NK-92 (cell line): ENCODE measurements around the gene ADAM12.
"Not testable (repeated sequence)": the region's sequence is repeated elsewhere in the genome, so short reads cannot be mapped to it uniquely, and the experiment has no call there.

ENCODE experiments used
- DNase-seq: peaks from one replicate; lab custom pipeline; 2025; ENCODE audit not compliant: unreplicated experiment; lab: John Stamatoyannopoulos, UW

ADAM12 gene

DNA sequence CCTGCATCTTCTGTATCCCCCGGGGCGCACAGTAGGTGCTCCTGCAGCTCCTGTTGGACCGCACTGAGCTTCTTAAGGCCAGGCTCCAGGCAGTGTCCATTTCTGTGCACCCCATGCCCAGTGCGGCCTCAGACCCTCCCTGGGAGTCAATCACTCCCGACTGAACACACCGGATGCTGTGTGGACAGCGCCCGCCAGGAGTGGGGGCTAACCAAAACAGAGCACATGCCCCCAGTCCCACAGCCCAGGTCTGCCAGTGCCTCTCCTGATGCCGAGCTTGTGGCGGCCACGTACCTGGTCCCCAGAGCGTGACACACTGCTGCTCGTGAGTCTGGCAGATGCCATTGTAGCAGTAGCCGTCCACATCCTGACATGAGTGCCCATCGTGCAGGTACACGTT is 323.8 kb downstream of the ADAM12 start:
- no peak for DNase-seq

DNA sequence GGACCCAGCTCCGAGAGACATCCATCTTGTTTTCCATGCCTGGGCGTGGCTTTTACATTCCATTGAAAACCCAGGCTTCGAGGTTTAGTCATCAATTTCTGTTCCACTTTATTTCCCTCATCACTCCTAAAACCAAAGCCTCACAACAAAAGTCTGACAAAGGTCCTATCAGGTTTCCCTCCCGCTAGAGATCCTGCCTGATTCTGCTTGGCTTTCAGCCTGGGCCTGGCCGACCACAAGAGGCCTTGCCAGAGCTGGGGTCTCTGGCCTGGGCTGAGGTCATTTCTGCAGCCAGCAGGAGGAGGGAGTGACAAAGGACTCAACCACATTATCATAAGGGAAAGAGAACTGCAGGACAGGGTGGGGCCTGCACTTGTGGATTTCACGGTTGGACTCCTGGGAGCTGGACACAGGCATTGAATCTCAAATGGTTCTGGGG is 324.9 kb downstream of the ADAM12 start:
- no peak for DNase-seq

- no peak for DNase-seq
These were observed 325.9 kb downstream of the ADAM12 start for GRCh38 chr10:126062131-126063032.

DNA sequence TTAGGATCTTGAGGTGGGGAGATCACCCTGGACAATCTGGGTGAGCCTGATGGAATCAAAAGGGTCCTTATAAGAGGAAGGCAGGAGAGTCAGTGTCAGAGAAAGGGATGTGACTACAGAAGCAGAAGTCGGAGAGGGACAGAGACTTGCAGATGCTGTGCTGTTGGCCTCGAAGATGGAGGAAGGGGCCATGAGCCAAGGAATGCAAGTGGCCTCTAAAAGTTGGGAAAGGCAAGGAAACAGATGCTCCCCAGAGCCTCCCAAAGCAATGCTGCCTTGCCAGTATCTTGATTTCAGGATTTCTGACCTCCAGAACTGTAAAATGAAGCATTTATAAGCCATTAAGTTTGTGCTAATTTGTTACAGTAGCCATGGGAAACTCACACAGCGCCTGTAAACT is 326.8 kb downstream of the ADAM12 start:
- DNase-seq = no peak

DNA sequence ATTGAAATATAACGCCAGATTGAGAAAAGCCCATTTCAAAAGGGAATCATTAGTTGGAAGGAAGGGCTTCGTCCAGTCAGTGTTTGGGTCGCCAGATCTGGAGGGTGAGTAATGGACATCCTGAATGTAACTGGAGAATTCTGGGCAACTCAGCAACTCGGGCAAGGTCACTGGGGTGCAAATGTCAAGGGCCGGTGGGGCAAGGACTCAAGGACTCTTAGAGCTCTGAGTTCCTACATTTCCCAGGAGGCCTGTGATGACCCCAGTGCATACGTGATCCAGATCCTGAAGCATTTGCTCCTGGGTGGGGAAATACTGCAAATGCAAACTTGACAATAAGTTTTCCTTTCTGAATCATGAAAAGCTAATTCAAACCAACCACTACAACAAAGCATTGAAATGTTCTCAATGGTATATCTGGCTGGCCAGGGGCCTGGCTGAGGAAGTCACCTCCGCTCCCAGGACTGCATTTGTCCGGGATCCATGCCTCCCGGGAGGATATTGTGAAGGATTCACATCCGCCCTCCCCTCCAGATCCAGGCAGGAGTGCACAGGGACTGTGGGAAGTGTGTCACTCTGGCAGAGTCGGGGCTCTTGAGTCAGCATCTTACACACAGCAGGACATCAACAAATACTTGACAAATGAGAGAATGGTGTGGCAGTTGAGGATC is 327.9 kb downstream of the ADAM12 start:
- DNase-seq = no peak

- DNase-seq = no peak
These were observed 329.0 kb downstream of the ADAM12 start for GRCh38 chr10:126059076-126059826.

GRCh38 chr10:126058507-126058906 is 329.8 kb downstream of the ADAM12 start:
- no peak for DNase-seq

GRCh38 chr10:126058104-126058503 is 330.2 kb downstream of the ADAM12 start:
- DNase-seq = no peak

DNA sequence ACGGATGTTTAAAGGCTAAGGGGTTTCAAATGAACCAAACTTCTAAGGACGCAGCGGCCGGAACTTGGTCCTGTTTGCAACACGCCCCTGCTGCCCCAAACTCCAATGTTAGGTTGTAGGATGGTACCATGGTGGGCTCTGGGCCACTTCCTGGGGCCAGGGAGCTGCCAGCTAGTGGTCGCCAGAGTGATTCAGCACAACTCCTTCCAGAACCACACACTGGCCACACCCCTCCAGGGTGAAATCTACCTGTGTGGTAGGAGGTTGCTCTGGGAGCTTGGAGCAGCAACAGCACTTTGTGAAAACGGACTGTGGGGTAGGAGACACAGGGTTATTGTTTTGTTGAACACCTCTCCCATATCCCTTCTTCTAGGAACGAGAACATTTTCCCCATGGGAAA is 330.8 kb downstream of the ADAM12 start:
- no peak for DNase-seq

DNA sequence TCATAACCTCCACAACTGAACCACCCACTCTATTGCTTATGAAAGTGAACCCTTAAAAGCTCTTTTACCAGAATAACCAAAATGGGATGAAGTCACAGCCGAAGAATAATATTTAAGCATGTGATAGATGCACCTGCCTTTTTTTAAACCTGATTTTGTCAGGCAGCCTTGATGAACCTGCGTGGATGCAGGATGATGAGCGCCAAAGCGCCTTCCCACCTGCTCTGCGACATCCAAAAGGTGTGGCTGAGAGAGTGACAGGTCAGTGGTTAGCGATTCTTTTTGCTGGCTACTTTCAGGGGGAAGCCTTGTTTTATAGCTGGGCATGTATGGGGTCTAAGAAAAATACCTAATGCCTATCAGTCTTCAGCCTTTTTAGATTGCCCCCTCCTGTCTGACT is 334.1 kb downstream of the ADAM12 start:
- DNase-seq = no peak

DNA sequence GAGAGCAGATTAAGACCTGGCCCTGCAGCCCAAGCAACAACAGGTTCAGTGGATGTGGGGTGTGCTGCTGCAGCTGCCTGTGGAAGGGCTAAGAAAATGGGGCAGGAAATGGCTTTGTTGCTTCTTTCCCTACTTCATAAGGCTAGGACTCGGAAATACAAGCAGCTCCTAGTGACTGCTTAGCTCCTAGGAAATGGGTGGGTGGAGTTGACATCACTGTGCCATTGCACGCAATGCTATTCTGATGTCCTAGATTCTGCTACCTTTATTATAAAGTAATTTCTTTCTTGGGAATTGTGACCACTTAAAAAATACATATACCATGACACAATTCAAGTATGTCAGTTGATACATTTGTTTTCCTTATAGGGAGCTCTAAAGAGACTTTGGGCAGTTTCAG is 336.1 kb downstream of the ADAM12 start:
- no peak for DNase-seq

DNA sequence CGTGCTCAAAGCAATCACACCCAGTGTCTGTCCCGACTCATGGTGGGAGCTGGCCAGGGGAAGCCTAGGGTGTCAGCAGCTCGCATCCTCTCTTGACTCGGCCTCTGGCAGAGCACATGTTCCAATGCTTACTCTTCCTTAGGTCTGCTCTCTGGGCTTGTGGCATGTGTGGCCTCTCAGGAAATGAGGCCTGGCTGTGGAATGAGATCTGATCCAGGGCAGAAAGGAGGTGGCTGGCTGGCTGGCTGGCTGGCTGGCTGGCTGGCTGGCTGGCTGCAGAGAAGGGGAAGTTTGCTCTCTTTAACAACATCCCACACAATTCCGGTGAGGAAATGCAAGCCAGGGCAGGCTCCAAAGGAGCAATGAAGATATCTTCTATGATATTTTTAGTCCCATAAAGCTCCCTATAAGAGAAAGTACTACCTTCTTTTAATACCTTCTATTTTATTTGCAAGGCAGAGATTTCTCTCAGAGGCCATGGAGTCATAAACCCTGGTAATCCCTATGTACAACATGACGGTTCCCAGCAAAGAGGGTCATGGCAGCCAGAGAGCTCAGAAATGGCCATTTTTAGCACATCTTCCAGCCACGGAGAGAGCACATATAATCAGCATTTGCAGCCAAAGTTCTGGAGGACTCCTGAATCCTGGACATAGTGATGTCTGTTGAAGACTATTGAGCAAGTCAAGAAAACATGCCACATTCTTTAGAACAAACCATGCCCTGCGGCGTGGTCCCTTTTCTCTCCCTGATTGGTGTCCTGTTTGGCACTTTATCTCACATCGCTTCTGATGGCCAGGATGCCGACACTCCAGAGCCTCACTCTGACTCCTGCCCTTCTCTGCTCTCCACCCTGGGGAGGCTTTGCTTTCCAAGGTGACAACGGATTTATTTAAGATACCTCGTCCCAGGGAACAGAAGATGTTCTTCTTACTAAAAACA is 338.2 kb downstream of the ADAM12 start:
- DNase-seq = no peak

- DNase-seq = not testable (repeated sequence)
These were observed 340.5 kb downstream of the ADAM12 start for GRCh38 chr10:126047749-126048148.

GRCh38 chr10:126046831-126047230 is 341.4 kb downstream of the ADAM12 start:
- DNase-seq = no peak

GRCh38 chr10:126045861-126046260 is 342.4 kb downstream of the ADAM12 start:
- no peak for DNase-seq

- DNase-seq = no peak
These were observed 344.9 kb downstream of the ADAM12 start for GRCh38 chr10:126043389-126043788.

DNA sequence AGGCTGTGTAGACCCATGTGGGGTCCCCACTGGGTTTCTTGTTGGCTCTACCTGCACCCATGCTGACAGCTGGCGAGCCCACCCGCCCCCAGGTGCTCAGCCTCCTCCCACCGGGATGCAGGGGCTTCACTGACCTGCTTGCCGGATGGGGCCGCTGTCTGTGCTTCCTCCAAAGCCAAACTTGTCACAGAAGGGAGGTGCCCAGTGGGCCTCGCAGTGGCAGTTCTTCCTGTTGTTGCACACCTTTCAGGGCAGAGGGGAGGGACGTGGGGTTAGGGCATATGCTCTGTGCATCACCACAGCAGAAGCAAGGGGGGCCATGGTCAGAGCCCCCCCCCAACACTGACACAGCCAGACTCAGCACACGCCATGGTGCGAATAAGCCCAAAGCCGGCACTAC is 345.4 kb downstream of the ADAM12 start:
- no peak for DNase-seq

DNA sequence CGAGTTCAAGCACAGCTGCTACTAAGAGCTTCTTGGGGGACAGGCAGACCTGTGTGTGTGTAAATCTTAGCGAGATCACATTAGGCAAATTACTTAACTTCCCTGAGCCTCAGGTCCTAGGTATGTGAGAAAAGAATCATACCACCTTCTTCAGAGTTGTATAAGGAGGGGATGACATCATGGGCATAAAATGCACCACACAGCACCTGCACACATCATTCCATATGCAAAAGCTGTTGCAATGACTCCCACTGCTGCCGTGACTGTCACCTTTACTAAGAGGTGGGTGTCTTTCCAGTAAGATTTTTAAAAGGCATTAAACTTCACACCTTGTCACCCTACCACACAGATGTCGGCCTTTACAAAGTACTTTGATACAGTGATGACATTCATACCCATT is 345.9 kb downstream of the ADAM12 start:
- DNase-seq = no peak

DNA sequence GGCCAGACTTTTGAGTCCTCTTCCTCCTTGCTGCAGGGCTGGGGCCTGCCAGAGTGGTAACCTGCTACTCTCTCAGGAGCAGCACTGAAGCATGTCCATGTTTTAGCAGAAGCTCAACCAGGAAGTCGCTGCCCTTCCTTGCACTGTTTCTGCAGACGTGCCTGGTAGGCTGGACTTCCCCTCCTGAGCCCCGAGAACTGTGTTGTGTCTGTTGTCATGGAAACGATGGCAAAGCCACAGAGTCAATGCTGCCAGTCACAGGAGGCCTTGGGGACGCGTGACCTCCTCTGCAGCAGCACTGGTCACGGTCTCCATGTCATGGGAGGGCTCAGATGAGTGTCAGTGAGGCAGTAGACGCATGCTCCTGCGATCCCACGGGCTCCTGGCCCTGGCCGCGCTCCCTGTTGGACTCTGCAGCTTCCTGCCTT is 346.5 kb downstream of the ADAM12 start:
- no peak for DNase-seq

GRCh38 chr10:126041117-126041516 is 347.2 kb downstream of the ADAM12 start:
- no peak for DNase-seq

- DNase-seq = no peak
These were observed 350.3 kb downstream of the ADAM12 start for GRCh38 chr10:126037946-126038345.
